ENCODE results near the gene RGS14.
A peak's percentile ranks its signal among the peaks of the same experiment; 100 is the strongest.

DNA sequence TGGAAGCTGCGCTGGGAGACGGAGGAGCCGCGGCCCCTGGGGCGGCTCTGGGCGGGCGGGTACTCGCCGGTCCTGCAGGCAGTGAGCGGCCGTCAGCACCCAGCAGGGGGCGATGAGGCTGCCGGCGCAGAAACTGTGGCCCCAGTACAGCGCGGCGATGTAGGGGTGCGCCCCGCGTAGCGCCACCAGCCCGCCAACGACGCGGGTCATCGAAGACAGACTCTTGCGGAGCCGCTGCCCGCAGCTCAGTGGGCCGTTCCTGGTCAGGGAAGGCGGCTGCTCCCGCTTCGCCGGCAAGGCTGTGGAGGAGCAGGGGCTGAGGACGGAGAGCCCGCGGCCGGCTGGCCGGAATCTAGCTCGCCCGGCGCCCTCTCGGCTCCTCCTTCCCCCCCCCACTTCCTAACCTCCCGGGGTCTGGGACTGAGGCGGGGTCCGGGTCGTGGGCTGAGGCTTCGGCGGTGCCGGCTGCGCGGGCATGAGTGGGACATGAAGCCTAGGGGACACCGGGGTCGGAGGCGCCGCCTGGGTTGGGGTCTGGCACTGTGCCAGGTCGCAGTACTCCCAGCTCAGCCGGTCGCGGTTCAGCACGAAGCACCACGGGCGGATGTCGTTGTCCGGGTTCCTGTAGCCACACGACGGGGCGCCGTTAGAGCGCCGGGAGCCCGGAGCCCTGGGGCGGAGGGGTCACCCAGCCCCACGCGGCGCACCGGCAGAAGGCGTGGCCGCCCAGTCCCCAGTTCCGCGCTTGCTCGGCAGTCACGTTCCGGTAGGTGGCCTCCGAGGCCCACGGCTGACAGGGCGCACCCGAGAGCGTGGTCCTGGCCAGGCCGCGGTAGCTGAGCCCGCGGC is 46.3 kb downstream of the RGS14 start:
- TF ChIP-seq, protein P1, sequence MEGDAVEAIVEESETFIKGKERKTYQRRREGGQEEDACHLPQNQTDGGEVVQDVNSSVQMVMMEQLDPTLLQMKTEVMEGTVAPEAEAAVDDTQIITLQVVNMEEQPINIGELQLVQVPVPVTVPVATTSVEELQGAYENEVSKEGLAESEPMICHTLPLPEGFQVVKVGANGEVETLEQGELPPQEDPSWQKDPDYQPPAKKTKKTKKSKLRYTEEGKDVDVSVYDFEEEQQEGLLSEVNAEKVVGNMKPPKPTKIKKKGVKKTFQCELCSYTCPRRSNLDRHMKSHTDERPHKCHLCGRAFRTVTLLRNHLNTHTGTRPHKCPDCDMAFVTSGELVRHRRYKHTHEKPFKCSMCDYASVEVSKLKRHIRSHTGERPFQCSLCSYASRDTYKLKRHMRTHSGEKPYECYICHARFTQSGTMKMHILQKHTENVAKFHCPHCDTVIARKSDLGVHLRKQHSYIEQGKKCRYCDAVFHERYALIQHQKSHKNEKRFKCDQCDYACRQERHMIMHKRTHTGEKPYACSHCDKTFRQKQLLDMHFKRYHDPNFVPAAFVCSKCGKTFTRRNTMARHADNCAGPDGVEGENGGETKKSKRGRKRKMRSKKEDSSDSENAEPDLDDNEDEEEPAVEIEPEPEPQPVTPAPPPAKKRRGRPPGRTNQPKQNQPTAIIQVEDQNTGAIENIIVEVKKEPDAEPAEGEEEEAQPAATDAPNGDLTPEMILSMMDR (IDR thresholded peaks at IDR 0.05), result peak; percentile 62 to 83 (median 74)
- TF ChIP-seq POLR2AphosphoS5 (IDR thresholded peaks at IDR 0.05) (peak; percentile 50 to 70), EP300 (IDR thresholded peaks at IDR 0.05) (no peak)
